ENCODE data around the gene TKTL1.
"Not testable (repeated sequence)": the region's sequence is repeated elsewhere in the genome, so short reads cannot be mapped to it uniquely, and the experiment has no call there.

TKTL1 gene

DNA sequence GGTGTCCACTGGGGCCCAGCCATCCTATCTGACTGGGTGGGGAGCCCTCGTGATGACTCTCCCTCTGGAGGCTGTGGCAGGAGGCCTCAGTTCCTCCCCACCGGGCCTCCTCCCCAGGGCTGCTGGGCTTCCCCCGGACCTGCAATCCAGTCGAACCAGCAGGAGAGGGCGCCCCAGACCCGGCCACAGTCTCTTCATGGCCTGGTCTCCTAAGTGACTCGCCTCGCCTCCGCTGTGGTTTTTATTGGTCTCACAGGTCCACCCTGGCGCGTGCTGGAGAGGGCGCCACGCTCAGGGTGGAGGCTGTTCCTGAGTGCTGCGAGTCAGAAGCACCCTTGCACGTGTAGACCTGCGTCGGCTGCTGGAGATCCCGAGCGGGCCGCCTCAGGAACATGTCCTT lies 48.0 kb downstream of the TKTL1 start:
- DNase-seq: not testable (repeated sequence)

- no peak for DNase-seq
Measured at GRCh38 chrX:154348114-154348531, 52.5 kb downstream of the TKTL1 start.

DNA sequence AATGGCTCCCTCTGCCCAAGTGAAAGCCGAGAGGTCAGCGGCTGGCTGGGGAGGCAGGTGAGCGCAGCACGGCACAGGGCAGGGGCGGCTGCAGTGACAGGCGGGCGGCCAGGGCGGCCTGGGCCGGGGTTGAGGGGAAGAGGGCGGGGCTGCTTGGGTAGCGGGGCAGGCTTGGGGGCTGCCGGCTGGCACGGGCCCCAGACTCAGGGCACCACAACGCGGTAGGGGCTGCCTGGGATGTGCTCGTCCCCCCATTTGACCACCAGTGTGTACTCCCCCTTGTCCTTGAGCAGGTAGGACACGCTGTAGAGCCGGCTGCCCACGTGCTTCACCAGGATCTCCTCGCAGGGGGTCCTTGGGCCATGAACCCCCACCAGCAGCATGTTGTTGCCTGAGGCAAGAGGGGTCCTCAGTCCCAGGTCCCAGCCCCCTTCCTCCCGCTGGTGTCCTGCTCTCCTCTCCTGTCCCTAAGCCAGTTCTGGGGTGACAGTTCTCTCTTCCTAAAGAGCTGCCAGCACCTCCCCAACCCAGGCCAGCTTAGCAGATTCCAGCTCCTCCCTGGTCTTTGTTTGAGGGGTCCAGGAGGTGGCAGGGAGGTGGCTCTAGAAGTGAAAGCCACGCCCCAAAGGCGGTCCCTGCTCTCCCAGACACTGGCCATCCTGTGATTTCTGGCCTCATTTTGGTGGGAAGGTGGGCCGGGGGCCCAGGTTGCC lies 53.2 kb downstream of the TKTL1 start:
- no peak for DNase-seq

DNA sequence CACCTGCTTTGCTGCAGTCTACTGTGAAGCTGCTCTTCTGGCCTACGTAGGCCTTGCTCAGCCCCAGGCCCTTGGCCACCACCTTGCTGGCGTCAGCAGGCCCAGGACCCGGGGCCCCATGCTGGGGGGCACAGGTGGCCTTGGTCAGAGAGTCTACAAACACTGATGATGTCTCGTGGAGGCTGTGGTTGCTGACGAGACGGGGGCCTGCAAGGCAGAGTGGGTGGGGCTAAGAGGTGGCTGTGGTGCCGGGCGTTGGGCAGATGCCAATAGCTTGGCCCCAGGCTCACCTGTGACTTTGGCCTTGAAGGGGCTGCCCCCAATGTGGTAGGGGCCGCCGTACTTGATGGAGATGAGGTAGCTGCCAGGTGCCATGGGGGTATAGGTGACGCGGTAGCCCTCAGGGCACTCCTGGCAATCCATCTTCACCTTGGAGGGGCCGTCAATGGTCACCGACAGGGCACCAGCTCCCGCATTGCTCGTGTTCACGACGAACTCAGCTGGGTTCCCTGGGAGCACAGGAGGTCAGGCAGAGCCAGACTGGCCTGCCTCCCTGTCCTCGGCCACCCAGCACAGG lies 53.9 kb downstream of the TKTL1 start:
- DNase-seq: no peak

DNA sequence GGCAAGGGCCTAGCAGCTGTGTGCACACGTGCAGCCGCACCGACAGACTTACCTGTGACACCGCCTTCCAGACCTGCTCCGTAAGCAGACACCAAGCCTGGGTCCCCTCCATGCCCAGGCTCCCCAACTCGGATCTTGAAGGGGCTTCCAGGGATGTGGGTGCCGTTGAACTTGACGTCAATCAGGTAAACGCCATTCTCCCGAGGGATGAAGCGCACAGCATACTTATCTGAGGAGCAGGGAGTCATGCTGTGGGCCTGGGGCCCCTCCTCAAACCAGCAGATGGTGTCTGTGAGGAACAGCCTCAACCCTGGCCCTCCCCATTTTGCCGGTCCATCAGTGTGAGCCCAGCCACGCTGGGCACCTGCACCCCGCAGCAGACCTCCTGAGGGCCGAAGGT lies 54.4 kb downstream of the TKTL1 start:
- DNase-seq: no peak

DNA sequence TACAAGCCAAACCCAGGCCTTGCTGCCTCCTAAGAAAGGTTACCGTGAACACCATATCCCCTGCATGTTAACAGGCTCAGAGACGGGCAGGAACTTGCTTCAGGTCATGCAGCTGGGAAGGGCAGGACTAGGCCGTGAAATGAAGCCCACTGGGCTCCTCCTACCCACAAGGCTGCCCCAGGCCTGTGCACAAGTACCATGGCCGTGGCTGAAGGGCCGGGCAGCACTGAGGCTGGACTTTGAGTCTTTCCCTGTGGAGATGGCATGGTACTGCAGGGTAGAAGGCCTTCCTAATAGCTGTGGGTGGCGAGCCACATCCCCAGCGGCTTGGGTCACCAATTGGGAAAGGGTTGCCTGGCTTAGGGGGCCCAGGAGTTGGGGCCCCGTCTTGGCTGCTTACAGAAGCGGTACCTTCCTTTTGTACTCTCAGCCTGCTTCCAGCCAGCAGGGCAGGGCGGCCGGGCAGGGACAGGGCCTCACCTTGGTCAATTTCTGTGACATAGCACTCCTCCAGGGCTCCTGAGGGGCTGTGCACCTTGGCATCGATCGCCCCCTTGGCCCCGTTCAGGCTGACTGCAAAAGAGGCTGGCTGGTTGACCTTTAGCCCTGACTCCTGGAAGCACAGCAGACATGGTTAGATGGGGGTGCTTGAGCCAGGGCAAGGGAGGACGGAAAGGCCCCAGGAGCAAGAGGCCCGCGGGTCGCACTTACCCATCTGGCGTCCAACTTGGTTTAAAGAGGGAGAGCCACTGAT lies 55.0 kb downstream of the TKTL1 start:
- DNase-seq: no peak

GRCh38 chrX:154351183-154352011 lies 55.8 kb downstream of the TKTL1 start:
- DNase-seq: no peak

- DNase-seq: no peak
Measured at GRCh38 chrX:154352012-154352401, 56.4 kb downstream of the TKTL1 start.

DNA sequence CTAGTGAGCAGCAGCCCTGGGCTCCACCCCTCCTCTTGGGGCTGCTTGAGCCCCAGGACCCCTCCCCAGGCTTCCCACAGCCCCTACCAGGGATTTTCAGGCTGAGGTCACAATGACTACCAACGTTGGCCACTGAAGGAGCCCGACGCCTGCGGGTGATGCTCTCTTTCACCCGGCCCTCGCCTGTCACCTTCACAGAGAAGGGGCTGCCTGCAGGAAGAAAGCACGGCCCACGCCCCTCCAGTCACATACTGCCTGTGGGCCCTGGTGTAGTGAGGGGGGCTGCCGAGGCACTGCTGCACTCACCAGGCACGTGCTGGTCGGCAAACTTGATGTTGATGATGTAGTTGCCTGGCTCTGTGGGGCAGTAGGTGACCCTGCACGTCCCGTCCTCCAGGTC lies 56.9 kb downstream of the TKTL1 start:
- no peak for DNase-seq

DNA sequence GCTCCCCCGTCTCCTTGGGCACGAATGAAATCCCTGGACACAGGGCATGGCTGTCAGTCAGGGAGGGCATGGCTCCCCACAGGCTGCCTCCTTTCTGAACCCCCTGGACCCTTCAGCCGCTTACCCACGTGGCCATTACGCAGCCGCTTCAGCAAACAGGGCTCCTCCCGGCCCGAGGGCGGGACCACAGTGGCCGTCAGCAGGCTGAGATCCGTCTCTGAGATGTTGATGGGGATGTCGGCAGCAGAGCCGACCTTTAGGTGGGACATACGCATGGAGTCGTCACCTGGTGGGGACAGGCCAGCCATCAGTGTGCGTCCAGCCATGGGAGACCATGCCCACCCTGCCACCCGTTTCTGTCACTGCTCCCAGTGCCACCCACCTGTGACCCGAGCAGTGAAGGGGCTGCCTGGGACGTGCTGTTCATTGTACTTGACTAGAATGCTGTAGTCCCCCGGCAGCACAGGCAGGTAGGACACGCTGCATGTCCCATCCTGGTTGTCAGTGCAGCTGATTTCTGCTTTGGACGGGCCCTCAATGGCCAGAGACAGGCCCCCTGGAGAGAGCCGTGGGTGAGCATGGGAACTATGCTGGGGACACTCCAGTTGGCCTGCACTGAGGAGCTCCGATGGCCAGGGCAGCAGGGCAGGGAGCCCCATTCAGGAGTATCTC lies 57.7 kb downstream of the TKTL1 start:
- DNase-seq: no peak

GRCh38 chrX:154354013-154354412 lies 58.4 kb downstream of the TKTL1 start:
- no peak for DNase-seq

DNA sequence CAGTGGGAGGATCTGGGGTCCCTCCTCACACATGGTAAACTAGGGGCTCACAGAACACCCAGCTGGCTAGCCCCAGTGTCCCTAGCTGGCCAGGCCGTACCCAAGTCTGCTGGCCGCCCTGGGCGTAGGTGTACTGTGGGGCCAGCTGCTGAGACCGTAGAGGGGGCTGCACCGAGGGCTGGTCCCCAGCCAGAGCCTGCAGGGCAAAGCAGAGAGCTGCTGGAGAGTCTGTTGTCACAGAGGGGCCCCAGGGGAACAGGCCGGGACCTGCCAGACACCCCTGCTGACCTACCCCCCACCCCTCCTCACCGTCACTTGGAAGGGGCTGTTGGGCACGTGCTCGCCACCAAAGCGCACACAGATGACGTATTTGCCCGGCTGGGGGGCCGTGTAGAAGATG lies 58.9 kb downstream of the TKTL1 start:
- DNase-seq: no peak

DNA sequence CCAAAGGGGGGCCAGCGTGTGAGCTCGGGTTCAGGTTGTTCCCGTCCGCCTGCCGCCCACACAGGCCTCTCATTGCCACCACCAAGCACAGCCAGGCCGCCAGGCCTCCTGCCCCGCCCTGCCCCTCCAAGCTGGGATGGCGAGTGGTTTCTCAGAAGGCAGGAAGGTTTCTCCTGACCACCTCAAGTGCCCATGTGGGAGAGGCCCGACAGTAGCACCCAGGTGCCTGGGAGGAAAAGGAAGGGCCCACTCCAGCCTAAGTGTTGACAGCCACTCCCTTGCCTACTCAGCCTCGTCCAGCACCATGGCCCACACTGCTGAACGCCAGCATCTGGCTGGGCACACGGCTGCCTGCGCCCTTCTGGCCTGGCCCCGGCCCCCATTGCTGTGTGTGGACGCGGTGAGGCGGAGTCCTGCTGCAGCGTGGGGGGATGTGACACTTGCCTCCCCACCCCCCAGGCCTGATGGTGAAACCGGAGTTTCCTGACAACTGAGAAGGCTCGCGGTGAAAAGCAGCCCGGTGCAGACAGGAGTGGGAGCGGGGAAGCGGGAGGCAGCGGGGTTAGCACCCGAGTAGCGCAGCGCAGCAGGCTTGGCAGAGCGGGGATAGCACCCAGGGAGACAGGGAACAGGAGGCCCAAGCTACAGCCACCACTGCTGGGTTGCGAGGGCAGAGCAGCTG lies 59.6 kb downstream of the TKTL1 start:
- peak in 2 of 51 donors; percentile 8 to 48 for DNase-seq

DNA sequence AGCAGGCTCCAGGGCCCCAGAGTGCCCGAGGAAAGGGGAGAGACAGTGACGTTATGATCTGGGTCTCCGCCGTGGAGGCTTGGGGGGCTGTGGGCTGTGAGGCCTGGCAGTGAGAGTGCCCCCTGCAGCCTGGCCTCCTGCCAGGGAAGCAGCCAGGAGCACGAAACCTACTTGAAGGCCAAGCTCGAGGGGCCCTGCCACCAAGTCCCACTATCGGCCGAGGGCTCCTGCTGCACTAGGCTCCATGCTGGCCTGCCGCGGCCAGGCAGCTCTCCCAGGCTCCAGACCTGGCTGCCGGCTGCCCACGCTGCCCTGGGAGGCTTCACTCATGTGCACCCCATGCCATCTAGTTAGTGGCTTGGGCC lies 60.2 kb downstream of the TKTL1 start:
- DNase-seq: peak in 6 of 51 donors; percentile 3 to 28 (median 16)

- DNase-seq: no peak
Measured at GRCh38 chrX:154356596-154356995, 61.0 kb downstream of the TKTL1 start.

DNA sequence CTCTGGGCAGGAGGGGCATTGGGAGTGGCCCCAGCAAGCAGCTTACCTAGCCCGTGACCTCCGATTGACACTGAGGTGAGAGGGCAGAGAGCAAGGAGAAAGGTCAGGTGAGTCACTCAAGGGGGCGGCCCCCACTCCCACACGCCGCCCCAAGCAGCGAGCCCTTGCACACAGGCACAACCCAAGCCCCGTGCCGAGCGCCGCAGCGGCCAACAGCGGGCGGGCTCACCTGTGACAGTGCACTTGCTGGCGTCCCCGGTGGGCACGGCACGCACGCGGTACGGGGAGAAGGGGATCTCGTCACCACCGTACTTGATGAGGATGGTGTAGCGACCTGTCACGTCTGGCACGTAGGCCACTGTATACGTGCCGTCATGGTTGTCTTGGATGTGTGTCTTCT lies 61.6 kb downstream of the TKTL1 start:
- DNase-seq: no peak

DNA sequence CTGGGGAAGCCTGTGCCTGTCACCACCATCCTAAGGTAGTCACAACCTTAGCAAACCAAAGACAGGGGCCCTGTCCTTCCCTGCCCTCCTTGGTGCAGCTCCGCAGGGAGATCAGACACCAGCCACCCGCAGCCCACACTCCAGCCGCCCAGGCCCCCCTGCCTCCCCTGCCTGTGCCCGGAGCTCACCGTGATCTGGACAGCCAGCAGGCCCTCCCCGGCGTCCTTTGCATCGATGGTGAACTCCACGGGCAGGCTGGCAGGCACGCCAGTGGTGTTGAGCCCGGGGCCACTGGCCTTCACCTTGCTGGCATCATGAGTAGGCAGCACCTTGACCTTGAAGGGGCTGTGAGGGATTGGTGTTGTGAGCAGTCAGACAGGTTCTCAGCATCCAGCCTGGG lies 62.4 kb downstream of the TKTL1 start:
- DNase-seq: no peak

DNA sequence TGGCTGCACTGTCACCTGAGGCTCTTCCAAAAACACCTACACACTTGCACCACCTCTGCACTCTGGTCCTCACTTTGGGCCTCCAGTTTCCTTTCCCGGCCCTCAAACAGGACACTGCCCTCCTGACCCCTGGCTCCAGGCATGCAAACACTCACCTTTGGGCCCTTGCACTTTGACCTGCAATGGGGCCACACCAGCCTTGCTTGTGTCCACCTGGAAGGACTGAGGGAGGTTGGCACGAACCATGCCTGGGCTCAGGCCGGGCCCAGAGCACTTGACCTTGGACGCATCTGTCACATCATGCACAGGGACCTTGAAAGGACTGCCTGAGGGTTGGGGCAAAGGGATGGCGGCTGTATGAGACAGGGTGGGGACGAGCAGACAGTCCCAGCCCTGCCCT lies 63.2 kb downstream of the TKTL1 start:
- no peak for DNase-seq

GRCh38 chrX:154359362-154360154 lies 64.0 kb downstream of the TKTL1 start:
- no peak for DNase-seq

DNA sequence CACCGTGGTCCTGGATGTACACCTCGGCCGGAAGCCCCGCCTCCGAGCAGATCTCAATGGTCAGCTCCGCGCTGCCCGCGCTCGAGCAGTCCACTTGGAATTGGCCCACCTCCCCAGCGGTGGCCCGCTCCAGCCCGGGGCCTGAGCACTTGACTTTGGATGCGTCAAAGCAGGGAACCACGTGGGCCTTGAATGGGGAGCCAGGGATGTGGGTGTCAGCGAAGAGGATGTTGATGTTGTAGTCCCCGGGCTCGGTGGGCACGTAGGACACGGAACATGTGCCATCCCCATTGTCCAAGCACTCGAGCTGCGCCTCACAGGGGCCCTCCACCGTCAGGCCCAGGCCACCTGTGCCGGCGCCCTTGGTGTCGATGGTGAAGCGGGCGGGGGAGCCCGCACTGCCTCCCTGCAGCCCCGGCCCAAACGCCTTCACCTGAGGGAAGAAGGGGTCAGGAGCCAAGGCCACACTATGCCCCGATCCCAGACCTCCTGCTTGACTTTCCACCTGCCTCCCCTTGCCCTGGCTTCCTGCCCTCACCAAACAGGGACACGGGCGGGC lies 64.6 kb downstream of the TKTL1 start:
- no peak for DNase-seq

Data from hypothalamus (tissue), 51 donors.